ENCODE measurements around the gene VAX1. TPM values are rescaled to one million over a fixed set of nuclear protein-coding genes. Genes with fewer than 3 reads are reported as not detected.

The VAX1 gene
- total RNA-seq, 3 donors from 2014 or later (not counting 1 experiment from before 2014, with no cell fraction given) = not detected

- peaks cover 69 to 80% of the 10 kb centered on the region in 2 donors for H3K27me3 Mint-ChIP-seq (ENCODE audit: low read depth in 2 of 2)
- Histone ChIP-seq H3K4me3 (ENCODE audit: low read length) (no peak overlapping the region), H3K27ac (ENCODE audit: low read length) (no peak overlapping the region), H3K27me3 (ENCODE audit: control insufficient read depth, insufficient read depth, low read length) (peaks cover 85% of the 10 kb centered on the region), H3K9me3 (ENCODE audit: control insufficient read depth, insufficient read depth, low read length) (no peaks in the 10 kb centered on the region), H3K36me3 (ENCODE audit: control insufficient read depth, insufficient read depth, low read length) (no peaks in the 10 kb centered on the region), H3K4me1 (ENCODE audit: control insufficient read depth, insufficient read depth, low read length) (peaks cover 23% of the 10 kb centered on the region)
- peaks cover 0 to 11% of the 10 kb centered on the region in 2 donors for H3K4me1 Mint-ChIP-seq
- TF ChIP-seq CTCF (IDR thresholded peaks at IDR 0.05) = no peak
- H3K27ac Mint-ChIP-seq = no peak overlapping the region
- H3K4me3 Mint-ChIP-seq = peak overlapping the region; percentile 21
- WGBS (ENCODE audit: insufficient coverage) = 8% methylated on average over 29 of the region's 32 CpGs
- ATAC-seq = no peak
- intact Hi-C loops (cut with micrococcal nuclease) = no loop called here
- H3K36me3 Mint-ChIP-seq = peaks cover 8% of the 10 kb centered on the region
- no peak for DNase-seq
- no peaks in the 10 kb centered on the region for H3K9me3 Mint-ChIP-seq
These were observed 26.8 kb upstream of the VAX1 start for GRCh38 chr10:117164592-117165537.

GRCh38 chr10:117163954-117164548 lies 26.0 kb upstream of the VAX1 start:
- H3K27me3 Mint-ChIP-seq (ENCODE audit: low read depth in 2 of 2) = peaks cover 68 to 80% of the 10 kb centered on the region in 2 donors
- WGBS (ENCODE audit: insufficient coverage) = 14% methylated on average over 15 of the region's 16 CpGs
- peaks cover 23% of the 10 kb centered on the region for H3K4me1 ChIP-seq (ENCODE audit: control insufficient read depth, insufficient read depth, low read length)
- TF ChIP-seq CTCF (IDR thresholded peaks at IDR 0.05) = no peak
- ATAC-seq (no peak), DNase-seq (no peak)
- peaks cover 0 to 11% of the 10 kb centered on the region in 2 donors for H3K4me1 Mint-ChIP-seq
- no peaks in the 10 kb centered on the region for H3K9me3 Mint-ChIP-seq
- no peak overlapping the region for H3K27ac ChIP-seq (ENCODE audit: low read length)
- peaks cover 9% of the 10 kb centered on the region for H3K36me3 Mint-ChIP-seq
- intact Hi-C loops (cut with micrococcal nuclease) = no loop called here
- no peaks in the 10 kb centered on the region for H3K9me3 ChIP-seq (ENCODE audit: control insufficient read depth, insufficient read depth, low read length)
- H3K36me3 ChIP-seq (ENCODE audit: control insufficient read depth, insufficient read depth, low read length) = no peaks in the 10 kb centered on the region
- no peak overlapping the region for H3K4me3 Mint-ChIP-seq
- H3K27ac Mint-ChIP-seq = no peak overlapping the region
- H3K4me3 ChIP-seq (ENCODE audit: low read length) = no peak overlapping the region
- H3K27me3 ChIP-seq (ENCODE audit: control insufficient read depth, insufficient read depth, low read length) = peaks cover 81% of the 10 kb centered on the region

DNA sequence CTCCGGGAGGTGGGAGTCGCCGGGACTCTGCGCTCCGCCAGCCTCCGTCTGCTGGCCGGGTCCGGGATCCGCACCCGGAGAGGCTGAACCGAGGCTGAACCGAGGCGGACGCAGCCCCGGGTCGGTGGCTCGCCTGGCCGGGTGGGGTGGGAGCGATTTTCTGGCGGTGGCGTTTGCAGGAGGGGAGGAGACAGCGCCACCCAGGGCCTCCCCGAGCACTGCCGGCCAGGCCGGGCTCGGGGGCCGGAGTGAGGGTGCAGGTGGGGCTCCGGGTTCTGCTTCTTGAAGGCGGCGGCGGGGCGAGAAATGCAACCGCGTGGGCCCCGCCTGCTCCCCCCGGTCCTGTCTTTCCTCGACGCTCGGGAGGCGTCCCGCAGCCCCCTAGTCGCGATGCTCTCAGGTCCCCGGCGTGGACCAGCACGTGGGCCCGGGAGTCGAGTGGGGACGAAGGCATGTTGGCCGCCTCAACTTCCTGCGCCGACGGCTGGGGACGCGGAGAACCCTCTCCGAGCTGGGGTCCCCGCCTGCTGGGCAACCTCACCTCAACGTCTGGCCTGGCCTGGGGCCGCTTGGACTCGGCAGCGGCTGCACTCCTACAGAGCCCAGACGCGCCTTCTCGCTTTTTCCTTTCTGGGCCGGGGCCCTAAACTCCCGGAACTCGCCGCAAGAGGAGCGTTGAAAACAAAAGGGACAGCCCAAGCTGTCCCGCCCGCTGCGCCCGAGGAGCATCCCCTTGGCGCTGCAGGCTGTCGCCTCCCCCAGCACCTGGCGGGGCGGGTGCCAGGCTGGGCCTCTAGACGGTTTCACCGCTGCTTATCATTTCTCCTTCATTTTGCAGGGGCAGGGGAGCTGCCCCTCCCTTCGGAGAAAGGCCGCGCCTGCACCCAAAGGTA lies 25.2 kb upstream of the VAX1 start:
- ATAC-seq (no peak), DNase-seq (peak in 1 of 2 donors; percentile 10)
- no peaks in the 10 kb centered on the region for H3K36me3 ChIP-seq (ENCODE audit: control insufficient read depth, insufficient read depth, low read length)
- peaks cover 75% of the 10 kb centered on the region for H3K27me3 ChIP-seq (ENCODE audit: control insufficient read depth, insufficient read depth, low read length)
- intact Hi-C loops (cut with micrococcal nuclease) = no loop called here
- peaks cover 0 to 11% of the 10 kb centered on the region in 2 donors for H3K4me1 Mint-ChIP-seq
- no peak overlapping the region for H3K27ac Mint-ChIP-seq
- H3K27me3 Mint-ChIP-seq (ENCODE audit: low read depth in 2 of 2) = peaks cover 72 to 84% of the 10 kb centered on the region in 2 donors
- no peak overlapping the region for H3K27ac ChIP-seq (ENCODE audit: low read length)
- 4% methylated on average over 82 of the region's 82 CpGs for WGBS (ENCODE audit: insufficient coverage)
- H3K36me3 Mint-ChIP-seq = peaks cover 9% of the 10 kb centered on the region
- no peak overlapping the region for H3K4me3 Mint-ChIP-seq
- H3K9me3 ChIP-seq (ENCODE audit: control insufficient read depth, insufficient read depth, low read length) = no peaks in the 10 kb centered on the region
- no peak overlapping the region for H3K4me3 ChIP-seq (ENCODE audit: low read length)
- TF ChIP-seq CTCF (IDR thresholded peaks at IDR 0.05) = no peak
- peaks cover 20% of the 10 kb centered on the region for H3K4me1 ChIP-seq (ENCODE audit: control insufficient read depth, insufficient read depth, low read length)
- no peaks in the 10 kb centered on the region for H3K9me3 Mint-ChIP-seq

Measured in natural killer cell (primary cell).